Stimulated activated CD4-positive, alpha-beta T cell treated with anti-CD3 and anti-CD28 coated beads, Interleukin-4, amount 100 ng/mL, for 4 hours (primary cell): ENCODE data around the gene FDXACB1.

Source experiments
- DNase-seq, 2 experiments: peaks; one replicate each; pipeline ENCODE4 v3.0.0-alpha.2; 2020

The FDXACB1 gene

DNA sequence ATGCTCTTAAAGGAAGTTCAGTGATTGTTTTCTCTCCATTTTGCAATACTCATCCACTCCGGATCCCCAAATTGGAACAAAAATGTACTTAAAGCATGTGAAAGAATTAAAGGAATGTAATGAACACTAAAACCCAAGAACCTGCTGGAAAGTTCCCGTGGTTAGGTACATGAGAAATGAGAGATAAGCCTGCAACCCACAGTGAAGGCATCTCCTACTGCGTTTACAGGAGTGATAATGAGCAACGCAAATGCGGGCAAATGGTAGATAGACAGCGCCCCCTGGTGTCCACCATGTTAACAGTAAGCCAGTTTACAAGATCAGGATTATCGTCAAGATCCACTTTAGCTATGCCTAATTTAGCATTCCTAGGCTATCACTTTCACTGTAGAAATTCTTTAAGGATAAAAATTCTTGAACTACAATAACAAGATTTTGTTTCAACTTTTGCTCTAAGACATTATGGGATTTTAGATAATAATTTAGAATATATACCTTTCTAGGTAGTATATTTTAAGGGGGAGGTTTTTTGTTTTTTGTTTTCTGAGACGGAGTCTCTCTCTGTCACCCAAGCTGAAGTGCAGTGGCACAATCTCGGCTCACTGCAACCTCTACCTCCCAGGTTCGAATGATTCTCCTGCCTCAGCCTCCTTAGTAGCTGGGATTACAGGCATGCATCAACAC, 37.5 kb downstream of the FDXACB1 start:
- DNase-seq: peak; percentile 75 to 84

DNA sequence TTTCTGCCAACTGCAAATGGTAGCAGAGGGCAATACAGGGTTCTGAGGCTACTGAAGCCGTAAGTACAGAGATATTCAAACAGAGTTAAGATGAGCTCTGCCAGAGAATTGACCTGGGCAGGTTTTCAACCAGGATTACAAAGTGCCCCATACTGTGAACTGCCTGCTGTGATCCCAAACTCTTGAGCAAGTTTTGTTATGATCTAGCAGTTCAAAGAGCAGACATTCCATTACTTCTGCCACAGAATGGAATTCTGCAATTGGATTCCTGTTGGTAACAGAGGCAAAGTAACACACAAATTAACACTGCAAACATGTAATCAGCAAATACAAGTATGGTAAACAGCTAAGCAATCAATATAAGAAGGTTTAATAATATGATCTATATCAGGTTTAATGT, 38.8 kb downstream of the FDXACB1 start:
- DNase-seq: no peak

DNA sequence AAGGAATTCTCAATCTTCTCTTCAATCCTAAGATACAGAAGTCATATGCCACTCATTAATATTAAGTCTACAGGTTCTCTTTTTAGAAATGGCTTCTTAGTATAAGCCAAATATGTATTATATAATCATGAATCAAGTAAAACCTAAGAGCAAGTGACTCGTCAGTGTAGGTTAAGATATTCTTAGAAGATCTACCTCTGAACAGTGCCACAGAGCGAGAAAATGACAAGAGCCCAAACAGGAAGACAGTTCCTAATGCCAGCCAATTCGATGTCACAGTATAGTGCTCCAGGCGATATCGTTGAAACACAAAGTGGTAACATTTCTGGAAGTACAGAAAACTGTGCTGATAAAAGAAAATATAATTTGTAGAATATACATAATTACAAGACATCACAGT, 40.9 kb downstream of the FDXACB1 start:
- DNase-seq: no peak

DNA sequence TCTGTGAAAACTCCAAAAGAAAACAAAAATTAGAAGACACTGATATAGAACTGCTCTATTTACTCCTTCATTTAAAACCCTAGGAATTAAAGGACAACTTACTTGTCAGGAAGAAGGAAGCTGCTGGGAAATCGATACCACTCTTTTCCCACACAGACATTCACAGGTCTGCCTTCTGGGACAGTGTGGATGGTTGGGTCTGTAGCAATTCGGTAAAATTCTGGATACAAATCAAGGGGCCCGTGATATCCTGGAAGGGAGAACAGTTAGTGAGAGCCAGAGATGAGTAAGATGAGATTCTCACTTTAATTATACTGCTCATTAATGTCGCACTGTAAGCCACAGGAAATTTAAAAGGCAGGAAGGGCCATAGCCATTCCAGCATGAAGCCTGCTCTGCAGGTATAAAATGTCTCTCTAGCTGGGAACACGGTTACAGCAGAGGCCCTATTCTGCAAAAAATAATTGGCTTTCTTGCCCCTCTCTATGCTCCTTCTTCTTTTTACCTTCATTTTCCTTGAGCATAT, 41.5 kb downstream of the FDXACB1 start:
- DNase-seq: no peak

DNA sequence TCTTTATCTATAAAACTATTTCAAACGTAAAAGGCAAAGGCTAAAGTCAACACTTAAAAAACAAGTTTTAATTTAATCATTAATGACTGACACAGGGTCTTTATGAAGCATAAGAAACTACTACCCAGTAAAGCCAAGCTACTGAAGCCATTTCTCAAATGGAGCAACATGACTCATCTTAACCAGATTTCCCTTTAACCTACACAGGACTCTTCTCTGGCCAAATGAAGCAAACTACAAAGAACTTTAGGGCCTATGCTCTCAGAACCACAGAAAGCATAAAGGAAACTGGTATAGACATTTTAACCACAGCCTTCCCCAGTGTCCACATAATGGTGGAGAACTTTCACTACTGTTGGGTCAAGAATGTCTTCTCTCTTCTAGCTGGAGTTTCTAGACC, 42.2 kb downstream of the FDXACB1 start:
- DNase-seq: no peak

DNA sequence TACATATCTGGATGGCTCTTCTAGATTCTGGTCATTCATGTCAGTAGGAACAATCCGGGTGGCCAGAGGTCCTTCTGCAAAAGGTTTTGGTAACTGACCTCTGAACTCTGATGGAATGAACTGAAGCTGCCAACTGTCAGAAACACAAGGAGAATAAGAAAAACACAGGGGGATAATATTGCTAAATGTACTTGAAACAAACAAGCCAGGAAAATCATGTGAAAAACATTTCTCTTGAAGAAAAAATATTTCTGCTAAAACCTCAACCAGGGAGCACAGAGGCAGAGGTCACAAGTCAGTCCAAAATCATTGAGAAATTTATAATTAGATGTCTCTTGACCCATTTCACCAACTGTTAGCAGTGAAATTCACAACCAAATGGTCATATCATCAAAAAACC, 42.8 kb downstream of the FDXACB1 start:
- no peak for DNase-seq

DNA sequence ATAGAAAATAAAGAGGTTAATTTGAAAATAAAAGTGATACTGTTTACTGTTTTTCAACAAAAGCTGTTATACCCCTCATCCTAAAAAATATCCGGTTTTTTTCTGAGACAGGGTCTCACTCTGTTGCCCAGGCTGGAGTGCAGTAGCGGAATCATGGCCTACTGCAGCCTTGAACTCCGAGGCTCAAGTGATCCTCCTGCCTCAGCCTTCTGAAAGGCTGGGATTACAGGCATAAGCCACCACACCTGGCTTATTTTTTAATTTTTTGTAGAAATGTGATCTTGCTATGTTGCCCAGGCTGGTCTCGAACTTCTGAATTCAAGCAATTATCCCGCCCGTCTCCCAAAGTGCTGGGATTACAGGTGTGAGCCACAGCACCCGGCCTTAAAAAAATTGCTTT, 43.3 kb downstream of the FDXACB1 start:
- no peak for DNase-seq

DNA sequence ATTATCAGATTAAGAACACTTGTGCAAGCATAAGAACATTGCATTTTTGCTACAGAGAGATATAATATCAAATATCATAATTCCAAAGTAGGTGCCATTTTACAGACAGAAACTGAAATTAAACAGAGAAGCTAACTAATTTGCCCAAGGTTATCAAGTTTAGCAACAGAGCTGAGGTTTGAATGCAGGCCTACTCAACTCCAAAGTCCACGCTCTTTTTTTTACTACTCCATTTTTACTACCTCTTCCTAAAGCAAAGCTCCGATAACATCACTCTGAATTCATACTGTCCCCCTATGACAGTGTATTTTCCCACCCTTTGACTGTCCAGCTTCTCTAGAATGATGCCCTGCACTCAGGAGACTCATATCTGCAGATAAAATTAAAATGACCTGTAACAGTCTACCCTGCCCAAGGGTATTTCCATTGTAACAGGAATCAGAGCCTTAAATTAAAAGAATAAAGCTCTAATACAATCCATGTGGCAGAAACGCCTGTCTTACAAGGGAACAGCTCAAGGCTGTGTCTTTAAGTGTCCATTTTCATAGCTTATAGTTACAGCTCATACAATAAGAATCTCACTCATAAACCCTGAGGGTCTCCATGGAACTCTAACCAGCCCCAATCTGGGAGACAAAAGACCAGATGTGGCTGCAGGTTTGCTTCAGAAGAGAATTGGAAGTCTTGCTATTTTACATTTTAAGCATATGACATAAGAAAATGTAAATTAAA, 44.4 kb downstream of the FDXACB1 start:
- DNase-seq: no peak

DNA sequence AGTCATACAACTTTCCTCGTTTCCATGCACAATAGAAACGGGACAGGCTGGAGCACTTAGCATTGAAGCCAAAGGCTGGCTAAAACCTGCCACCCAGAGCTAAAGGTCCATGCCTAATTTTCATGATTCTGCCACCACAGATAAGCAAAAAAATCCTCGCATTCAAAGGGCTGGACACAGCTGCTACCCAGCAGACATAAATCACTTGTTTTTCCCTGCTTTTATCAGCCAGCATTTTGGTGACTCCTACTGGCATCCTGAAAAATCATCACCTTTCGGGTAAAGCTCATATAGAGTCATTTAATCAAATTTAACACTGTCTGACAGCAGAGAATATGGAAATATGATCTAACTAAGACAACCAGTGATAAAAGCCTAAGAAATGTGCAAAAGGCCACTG, 45.4 kb downstream of the FDXACB1 start:
- no peak for DNase-seq

DNA sequence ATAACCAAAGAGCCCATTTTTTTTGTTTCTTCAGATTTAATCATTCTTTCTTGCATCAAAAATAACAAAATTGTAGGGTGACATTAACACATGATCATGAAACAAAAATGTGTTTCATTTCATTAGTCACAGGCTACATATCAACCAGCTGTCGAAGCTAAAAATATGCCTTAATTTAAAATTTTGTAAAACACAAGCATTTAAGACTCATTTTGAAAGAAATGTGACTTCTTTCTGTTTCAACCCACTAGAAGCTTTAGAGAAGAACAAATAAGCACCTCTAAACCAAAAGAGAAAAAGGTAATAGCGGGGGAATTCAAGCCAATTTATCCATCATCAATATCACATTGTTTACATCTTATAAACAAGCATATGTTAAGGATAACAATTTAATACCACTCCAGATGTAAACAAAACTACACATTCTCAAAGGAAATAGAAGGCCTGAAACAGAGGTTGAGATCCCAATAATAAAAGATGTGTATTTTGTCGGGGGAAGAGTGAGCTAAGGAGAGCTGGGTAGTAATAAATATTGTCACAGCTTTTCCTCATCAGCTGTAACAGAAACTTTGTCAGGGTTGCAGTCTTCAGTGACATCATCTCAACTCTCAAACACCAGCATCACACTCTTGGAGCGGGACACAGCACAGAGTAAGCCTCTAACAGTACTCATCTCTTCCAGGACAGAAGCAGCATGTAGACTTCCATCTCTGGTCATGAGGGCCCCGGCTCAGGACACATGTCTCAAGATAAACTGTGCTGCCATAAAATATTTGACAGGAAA, 49.6 kb downstream of the FDXACB1 start:
- no peak for DNase-seq

DNA sequence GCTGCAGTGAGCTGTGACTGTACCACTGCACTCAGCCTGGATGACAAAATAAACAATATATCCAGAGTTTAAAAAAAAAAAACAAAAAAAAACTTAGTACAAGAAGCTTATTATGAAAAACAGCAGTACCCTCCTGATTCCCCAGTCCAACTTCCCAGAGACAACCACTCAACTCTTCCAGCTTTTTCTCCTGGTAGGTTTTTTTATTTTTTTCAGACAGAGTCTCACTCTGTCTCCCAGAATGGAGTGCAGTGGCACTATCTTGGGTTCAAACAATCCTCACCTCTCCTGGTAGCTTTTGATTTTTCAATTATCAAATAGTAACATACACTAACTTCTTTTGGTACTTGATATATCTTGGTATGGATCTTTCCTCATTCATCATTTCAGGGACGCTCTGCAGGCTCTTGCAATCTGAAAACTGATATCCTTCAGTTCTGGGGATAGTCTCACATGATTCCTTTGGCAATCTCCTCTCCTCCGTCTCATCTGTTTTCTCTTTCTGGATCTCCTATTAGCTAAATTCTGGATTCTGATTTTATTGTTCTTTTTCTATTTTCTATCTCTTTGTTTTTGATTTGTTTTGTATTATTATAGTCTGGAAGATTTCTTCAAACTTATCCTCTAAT, 52.5 kb downstream of the FDXACB1 start:
- no peak for DNase-seq
